IPS DF 4.7 (cell line): ENCODE data around the gene ADAMTSL3.

Experiments used
- DNase-seq: peaks from one replicate; pipeline ENCODE4 v3.0.0-alpha.2; 2013; ENCODE audit warnings: low spot score; ENCODE audit errors: extremely low read depth

The ADAMTSL3 gene

GRCh38 chr15:83970295-83970890, 316.5 kb downstream of the ADAMTSL3 start:
- DNase-seq, result no peak

GRCh38 chr15:83971992-83972391, 318.1 kb downstream of the ADAMTSL3 start:
- no peak for DNase-seq

DNA sequence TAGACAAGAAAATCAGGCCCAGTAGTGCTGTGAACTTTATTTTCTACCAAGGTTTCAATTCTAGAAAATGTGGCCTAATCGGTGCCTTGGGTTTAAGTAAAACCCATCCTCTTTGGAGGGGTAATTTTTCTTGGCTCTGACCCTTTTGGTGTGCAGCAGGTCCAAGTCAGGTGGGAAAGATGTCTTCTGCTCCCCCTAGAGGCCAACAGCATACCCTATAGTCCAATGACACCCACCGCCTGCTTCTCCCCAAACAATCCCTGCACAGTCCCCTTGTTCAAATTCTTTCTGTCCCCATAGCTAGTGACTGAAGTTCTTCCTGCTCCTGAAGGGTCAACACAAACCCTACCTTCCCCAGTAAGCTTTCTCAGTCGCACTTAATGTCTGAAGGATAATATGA, 319.9 kb downstream of the ADAMTSL3 start:
- DNase-seq, result peak; percentile 19

DNA sequence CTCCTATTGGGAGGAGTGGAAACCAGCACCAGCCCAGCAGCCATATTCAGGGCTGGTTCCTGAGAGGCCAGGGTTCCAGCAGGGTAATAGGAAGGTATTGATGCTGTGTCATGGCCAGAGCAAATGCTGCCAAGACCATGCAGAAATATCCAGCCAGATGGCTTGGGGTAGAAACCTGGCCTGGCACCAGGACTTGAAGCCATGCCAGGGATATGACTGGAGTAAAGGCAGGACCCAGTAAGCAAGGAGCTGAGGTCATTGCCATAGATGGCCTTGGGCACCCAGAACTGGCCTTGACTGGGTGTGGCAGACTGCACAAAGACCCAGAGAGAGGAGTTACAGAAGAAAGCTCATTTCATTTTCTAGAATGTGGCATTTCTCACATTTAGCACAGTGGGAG, 324.1 kb downstream of the ADAMTSL3 start:
- no peak for DNase-seq

- no peak for DNase-seq
Observed at GRCh38 chr15:83978588-83978987, 324.7 kb downstream of the ADAMTSL3 start.

DNA sequence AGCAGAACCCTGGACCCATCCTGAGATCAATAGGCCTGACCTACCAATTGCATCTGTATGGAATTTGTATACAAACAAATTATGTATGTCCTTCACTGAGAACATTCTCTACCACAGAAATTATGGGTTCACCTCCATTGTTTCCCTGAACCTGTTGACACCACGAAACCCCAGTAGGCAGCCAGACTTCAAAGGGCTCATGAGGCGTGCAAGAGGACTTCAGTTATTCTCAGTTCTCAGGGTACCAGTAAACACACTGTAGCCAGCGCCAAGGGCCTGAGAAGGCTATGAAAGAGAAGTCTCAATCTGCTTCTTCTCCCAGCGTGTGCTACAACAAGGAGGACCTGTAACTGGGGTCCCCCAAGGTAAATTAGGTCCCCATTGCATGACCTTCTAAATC, 326.7 kb downstream of the ADAMTSL3 start:
- no peak for DNase-seq

DNA sequence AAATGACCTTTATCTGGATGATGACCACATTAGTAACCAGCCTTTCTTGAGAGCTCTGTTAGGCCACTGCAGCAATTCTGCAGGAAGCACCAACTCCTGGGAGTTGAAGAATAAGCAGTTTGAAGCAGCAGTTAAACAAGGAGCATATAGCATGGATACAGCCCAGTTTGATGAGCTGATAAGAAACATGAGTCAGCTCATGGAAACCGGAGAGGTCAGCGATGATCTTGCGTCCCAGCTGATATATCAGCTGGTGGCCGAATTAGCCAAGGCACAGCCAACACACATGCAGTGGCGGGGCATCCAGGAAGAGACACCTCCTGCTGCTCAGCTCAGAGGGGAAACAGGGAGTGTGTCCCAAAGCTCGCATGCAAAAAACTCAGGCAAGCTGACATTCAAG, 328.8 kb downstream of the ADAMTSL3 start:
- DNase-seq, result no peak

GRCh38 chr15:83983634-83984458, 329.9 kb downstream of the ADAMTSL3 start:
- no peak for DNase-seq

DNA sequence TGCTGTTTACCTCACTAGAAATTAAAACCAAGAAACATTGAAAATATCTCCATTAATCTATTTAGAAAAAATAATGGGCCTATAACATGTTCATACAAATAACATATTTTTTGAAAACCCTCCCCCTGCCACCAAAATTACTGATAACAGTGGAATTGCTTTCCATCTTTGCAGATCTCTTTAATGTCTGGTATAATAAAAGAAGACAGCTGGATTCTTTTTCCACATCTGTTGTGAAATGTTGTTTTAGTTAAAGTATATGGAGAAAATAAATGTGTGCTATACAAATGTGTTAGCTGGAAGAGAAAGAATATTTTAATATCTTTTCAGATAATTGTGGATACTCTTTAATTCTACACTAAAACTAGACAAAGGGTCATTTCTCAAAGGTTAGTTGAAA, 330.7 kb downstream of the ADAMTSL3 start:
- no peak for DNase-seq

GRCh38 chr15:83991163-83991562, 337.2 kb downstream of the ADAMTSL3 start:
- no peak for DNase-seq

DNA sequence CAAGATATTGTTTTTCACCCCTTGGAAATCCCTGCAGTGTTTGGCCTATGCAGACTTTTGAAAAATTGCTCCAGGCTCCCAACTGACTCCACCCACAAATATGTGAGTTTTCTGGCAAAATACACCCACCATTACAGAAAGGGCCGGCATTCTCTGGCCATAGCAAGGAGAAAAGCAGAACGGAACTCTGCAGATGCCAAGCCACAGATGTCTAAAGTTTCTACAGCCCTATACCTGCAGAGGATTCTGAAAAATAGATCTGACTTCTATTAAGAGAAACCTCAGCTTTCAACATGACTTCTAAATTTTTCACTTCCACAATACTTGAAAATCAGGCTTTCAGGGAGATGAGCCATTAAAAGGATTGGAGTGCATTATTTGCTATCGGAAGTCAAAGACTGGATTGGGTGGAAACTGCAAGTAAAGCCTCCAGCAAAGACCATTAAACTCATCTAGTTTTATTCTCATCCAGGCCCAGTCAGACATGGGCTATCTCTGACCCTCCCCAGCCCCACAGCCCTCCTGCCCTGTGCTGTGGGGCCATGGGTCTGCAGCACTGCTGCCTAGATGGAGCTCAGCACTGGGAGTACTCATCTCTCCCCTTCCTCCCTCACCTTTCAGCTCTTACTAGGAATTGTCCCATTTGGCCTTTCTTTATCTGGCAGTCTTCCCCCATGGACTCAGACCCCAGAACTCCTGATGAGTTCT, 338.6 kb downstream of the ADAMTSL3 start:
- no peak for DNase-seq

DNA sequence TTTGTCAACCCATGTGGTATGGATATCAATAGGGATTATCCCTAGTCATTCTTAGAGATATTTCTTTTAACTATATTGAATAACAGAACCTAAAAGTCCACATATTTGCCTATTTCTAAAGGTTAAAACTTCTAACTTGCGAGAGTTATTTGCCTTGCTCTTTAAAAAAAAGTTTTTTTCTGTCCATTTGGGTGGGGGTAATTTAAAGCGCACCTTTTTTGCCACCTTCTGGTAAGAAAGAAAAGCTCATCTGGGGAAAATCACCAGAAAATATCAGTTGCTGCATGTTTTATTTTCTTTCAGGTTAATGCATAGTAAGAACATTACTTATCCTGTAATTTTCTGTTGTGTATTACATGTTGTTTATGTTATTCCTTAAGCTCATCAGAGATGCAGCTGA, 339.7 kb downstream of the ADAMTSL3 start:
- no peak for DNase-seq

DNA sequence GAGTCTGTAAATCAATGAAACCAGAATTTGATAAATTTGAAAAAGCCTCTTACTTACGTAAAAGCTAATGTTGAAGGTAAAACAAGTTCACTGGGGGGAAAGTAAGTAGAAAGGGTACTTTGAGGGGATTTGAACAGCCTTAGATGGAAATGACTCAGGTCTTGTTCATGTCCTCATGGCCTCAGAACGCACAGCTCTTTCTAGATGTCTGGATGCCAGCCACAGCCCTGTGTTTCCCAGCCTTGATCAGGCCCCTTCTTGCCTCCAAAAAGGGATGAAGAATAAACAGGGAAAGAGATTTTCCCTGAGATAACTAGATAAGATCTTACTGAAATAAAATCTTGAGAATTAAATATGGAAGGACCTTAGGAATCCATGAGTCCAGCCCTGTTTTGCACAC, 344.6 kb downstream of the ADAMTSL3 start:
- DNase-seq, result no peak

DNA sequence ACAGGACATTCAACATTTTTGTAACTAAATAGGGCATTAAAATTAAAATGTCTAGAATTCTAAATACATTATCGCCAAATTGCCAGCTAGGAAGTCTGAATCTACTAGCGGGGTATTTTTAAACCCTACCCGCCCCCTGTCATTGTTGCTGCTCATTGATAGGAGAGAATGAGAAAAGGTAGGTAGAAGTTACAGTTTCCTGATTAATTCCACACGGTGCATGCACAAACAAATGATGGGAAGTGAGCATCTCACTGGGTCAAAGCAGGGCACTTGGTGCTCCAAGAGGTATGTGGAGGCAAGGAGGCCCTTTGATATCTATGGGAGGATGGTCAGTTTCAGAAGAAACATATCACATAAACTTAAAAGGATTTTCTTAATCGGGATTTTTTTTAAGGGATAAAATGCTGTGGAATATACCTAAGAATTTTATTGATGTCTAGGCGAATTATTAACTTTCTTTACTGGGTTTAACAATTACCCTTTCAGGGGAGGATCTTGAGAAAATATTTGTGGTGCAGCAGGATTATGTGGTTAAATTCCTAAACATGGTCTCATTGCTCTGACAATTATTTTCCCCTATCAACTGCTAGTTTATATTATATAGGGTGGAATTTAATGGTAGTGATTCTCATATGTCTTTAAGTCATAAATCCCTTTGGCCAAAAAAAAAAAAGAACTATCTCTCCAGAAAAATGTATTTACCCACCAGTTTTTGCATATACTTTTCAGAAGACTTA, 345.6 kb downstream of the ADAMTSL3 start:
- no peak for DNase-seq

DNA sequence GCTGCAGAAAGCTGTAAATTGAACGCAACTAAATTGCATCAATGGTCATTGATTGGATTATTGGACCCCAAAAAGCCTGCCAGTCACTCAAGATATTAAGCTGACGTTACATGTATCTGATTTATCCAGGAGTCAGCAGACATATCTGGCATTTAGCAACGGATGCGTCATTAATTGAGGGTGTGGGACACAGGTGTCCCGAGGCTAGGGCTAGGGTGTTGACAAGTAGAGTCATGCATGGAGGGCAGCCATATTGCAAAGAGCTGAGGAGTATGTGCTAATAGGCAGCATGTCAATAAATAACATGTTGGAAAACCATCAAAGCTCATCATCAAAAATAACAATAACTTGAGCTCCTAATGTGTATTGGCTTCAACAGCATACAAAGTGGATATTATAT, 347.1 kb downstream of the ADAMTSL3 start:
- DNase-seq, result no peak

DNA sequence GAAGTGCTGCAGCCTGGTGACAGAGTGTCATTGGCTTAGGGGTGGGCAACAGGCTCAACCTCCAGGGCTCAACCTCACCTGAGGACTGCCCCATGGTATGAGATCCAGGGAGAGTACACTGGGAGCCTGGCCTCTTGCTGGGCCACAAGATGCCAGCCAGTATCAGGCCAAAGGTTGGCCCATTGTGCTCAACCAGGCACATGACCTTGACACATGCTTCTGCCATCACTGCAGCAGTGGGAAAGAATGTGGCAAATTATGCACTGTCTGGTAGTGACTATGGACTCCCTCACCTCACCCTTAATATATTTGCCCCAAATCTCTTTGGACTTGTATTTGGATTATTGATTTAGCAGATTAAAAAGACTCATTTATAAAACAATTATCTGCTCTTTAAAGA, 347.7 kb downstream of the ADAMTSL3 start:
- no peak for DNase-seq

DNA sequence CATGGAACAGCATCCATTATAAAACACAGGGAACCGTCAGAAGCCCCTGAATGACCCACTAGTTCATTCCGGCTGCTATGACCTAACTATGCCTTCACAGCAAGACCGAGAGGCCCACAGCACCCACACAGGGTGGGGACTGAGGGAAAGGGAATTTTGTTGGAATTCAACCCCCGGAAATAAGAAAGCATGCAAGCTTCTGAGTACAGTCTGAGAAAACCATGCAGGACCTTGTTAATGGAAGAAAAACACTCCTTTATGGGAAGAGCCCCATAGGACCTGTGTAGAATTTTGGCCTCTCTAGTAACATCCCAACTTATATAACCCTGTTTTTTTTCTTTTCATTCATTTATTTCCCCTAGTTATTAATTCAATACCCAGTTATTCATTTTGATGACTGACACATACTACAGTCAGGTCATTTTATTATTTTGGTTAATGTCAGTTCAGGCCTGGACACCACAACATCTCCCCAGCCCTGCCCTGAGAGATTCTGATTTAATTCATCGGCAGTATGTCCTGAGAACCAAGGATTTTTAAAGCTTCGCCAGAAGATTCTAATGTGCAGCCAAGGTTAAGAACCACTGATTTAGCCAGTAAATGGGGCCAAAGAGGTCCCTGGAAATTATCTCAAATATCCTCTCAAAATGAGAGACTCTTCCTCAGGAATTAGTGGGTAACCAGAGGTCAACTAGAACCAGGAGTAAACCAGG, 350.0 kb downstream of the ADAMTSL3 start:
- DNase-seq, result no peak

DNA sequence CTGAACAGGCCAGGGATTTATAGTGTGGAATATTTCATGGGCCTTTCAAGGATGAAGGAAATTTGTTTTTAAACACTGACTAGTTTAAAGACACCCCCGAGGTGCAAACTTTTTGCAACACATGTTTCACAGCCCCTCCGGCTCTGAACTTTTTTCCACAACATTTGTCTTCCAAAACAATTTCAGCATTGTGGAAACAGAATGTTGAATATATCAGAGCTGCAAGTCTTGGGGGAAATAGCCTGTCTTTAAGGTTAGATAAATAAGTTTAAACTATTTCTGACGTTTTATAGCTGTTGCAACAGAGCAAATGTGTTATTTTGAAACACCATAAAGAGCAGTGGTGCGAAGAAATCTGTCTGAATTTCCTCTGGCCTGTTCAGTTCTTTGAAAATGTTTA, 352.5 kb downstream of the ADAMTSL3 start:
- DNase-seq, result no peak

GRCh38 chr15:84009616-84010015, 355.7 kb downstream of the ADAMTSL3 start:
- no peak for DNase-seq

DNA sequence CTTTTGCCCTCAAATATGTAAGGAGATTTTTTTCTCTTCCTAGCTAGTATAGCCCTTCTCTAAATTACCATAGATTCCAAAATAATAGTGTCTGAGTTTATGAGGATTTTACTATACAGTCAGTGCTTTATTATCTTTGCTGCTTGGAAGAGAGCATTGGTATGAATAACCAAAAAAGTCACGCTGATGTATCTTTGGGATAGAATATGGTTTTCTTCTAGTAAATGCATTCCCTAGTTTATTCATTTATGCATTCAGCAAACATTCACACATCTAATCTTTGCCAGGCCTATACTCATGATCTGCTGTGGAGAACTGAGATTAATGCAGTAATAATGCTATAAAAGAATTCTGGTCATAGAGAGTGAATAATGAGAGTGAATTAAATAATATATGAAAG, 356.3 kb downstream of the ADAMTSL3 start:
- DNase-seq, result no peak

GRCh38 chr15:84016371-84016770, 362.4 kb downstream of the ADAMTSL3 start:
- no peak for DNase-seq
